GM19463 (cell line): ENCODE data around the gene LSAMP.
"Not testable (repeated sequence)": the region's sequence is repeated elsewhere in the genome, so short reads cannot be mapped to it uniquely, and the experiment has no call there.

ENCODE experiments used
- ATAC-seq: cut with Tn5 transposase; IDR thresholded peaks from one replicate; pipeline ENCODE4 v1.9.1; 2021; ENCODE audit warnings: mild to moderate bottlenecking, moderate library complexity; ENCODE audit not compliant: unreplicated experiment

LSAMP gene

GRCh38 chr3:115825046-115825445, 620.2 kb downstream of the LSAMP start:
- ATAC-seq, result no peak

GRCh38 chr3:115823083-115823482, 622.2 kb downstream of the LSAMP start:
- ATAC-seq, result no peak

GRCh38 chr3:115822579-115822978, 622.7 kb downstream of the LSAMP start:
- ATAC-seq, result no peak

GRCh38 chr3:115819785-115820384, 625.4 kb downstream of the LSAMP start:
- peak; percentile 86 for ATAC-seq

GRCh38 chr3:115814778-115815380, 630.4 kb downstream of the LSAMP start:
- peak; percentile 64 for ATAC-seq

GRCh38 chr3:115814006-115814405, 631.3 kb downstream of the LSAMP start:
- no peak for ATAC-seq

- no peak for ATAC-seq
Observed at GRCh38 chr3:115808816-115809215, 636.5 kb downstream of the LSAMP start.

GRCh38 chr3:115808244-115808643, 637.0 kb downstream of the LSAMP start:
- ATAC-seq, result no peak

GRCh38 chr3:115806501-115806900, 638.8 kb downstream of the LSAMP start:
- ATAC-seq, result no peak

GRCh38 chr3:115805520-115805919, 639.8 kb downstream of the LSAMP start:
- ATAC-seq, result no peak

GRCh38 chr3:115804713-115805119, 640.6 kb downstream of the LSAMP start:
- no peak for ATAC-seq

GRCh38 chr3:115804200-115804599, 641.1 kb downstream of the LSAMP start:
- no peak for ATAC-seq

- ATAC-seq, result no peak
Observed at GRCh38 chr3:115803661-115804060, 641.6 kb downstream of the LSAMP start.

GRCh38 chr3:115800489-115801075, 644.7 kb downstream of the LSAMP start:
- no peak for ATAC-seq

- not testable (repeated sequence) for ATAC-seq
Observed at GRCh38 chr3:115800065-115800464, 645.2 kb downstream of the LSAMP start.

GRCh38 chr3:115792206-115792955, 652.9 kb downstream of the LSAMP start:
- peak; percentile 77 for ATAC-seq

- ATAC-seq, result not testable (repeated sequence)
Observed at GRCh38 chr3:115791271-115792153, 653.8 kb downstream of the LSAMP start.

- ATAC-seq, result peak; percentile 68
Observed at GRCh38 chr3:115790759-115791158, 654.5 kb downstream of the LSAMP start.

GRCh38 chr3:115789481-115789880, 655.8 kb downstream of the LSAMP start:
- ATAC-seq, result no peak

- ATAC-seq, result no peak
Observed at GRCh38 chr3:115788921-115789470, 656.3 kb downstream of the LSAMP start.
